GM21786 (cell line): ENCODE measurements around the gene MLLT10.
"Not testable (repeated sequence)": the region's sequence is repeated elsewhere in the genome, so short reads cannot be mapped to it uniquely, and the experiment has no call there.

Source experiments
- ATAC-seq: cut with Tn5 transposase; IDR thresholded peaks from one replicate; pipeline ENCODE4 v1.9.1; 2021; ENCODE audit not compliant: unreplicated experiment

Gene MLLT10

GRCh38 chr10:21692916-21693315 lies 158.9 kb downstream of the MLLT10 start:
- no peak for ATAC-seq

- ATAC-seq: no peak
These were observed 159.4 kb downstream of the MLLT10 start for GRCh38 chr10:21693418-21693817.

- no peak for ATAC-seq
These were observed 160.6 kb downstream of the MLLT10 start for GRCh38 chr10:21694631-21695030.

GRCh38 chr10:21696302-21696701 lies 162.3 kb downstream of the MLLT10 start:
- no peak for ATAC-seq

- no peak for ATAC-seq
These were observed 165.5 kb downstream of the MLLT10 start for GRCh38 chr10:21699575-21699974.

- no peak for ATAC-seq
These were observed 166.4 kb downstream of the MLLT10 start for GRCh38 chr10:21700474-21700873.

GRCh38 chr10:21702633-21703111 lies 168.6 kb downstream of the MLLT10 start:
- peak; percentile 66 for ATAC-seq

- no peak for ATAC-seq
These were observed 171.3 kb downstream of the MLLT10 start for GRCh38 chr10:21705142-21705827.

GRCh38 chr10:21705828-21706176 lies 171.8 kb downstream of the MLLT10 start:
- no peak for ATAC-seq

- ATAC-seq: no peak
These were observed 173.5 kb downstream of the MLLT10 start for GRCh38 chr10:21707498-21707897.

- no peak for ATAC-seq
These were observed 178.9 kb downstream of the MLLT10 start for GRCh38 chr10:21712975-21713374.

- ATAC-seq: no peak
These were observed 181.6 kb downstream of the MLLT10 start for GRCh38 chr10:21715531-21716195.

- ATAC-seq: not testable (repeated sequence)
These were observed 183.5 kb downstream of the MLLT10 start for GRCh38 chr10:21717437-21718054.

GRCh38 chr10:21719502-21719901 lies 185.5 kb downstream of the MLLT10 start:
- ATAC-seq: no peak

- peak; percentile 43 for ATAC-seq
These were observed 186.1 kb downstream of the MLLT10 start for GRCh38 chr10:21720090-21720489.

- no peak for ATAC-seq
These were observed 187.1 kb downstream of the MLLT10 start for GRCh38 chr10:21721000-21721665.

GRCh38 chr10:21722209-21722608 lies 188.2 kb downstream of the MLLT10 start:
- ATAC-seq: no peak

- no peak for ATAC-seq
These were observed 190.1 kb downstream of the MLLT10 start for GRCh38 chr10:21724020-21724589.

- peak; percentile 92 for ATAC-seq
These were observed 190.8 kb downstream of the MLLT10 start for GRCh38 chr10:21724687-21725367.

- ATAC-seq: no peak
These were observed 192.7 kb downstream of the MLLT10 start for GRCh38 chr10:21726601-21727225.
